OCI-LY7 (cell line): ENCODE measurements around the gene MAP3K7. TPM values are rescaled to one million over a fixed set of nuclear protein-coding genes. Genes with fewer than 3 reads are reported as not detected.

Experiments
- BruUV-seq: library from RNA; stranded (reverse); fragments of 400-500 nt; replicated peaks from 2 replicates; lab custom pipeline; 2021; lab: Mats Ljungman, UMichigan
- CTCF ChIA-PET: fragments of 300-600 bp; sonication (Branson Sonifier 250); formaldehyde crosslinking; loops from one replicate; lab custom pipeline; 2022; ENCODE audit warnings: antibody characterized with exemption; ENCODE audit not compliant: unreplicated experiment; lab: Charles Lee
- POLR2A ChIA-PET: fragments of 300-600 bp; sonication (Branson Sonifier 250); formaldehyde crosslinking; loops from one replicate; lab custom pipeline; 2022; ENCODE audit warnings: antibody characterized with exemption; lab: Charles Lee
- DNase-seq: peaks from one replicate; pipeline ENCODE4 v3.0.0-alpha.2; 2015; ENCODE audit warnings: low spot score
- H2AFZ ChIP-seq: fragments of 200-600 bp; sonication (generic), shearing (Covaris generic); 2 replicates; pipeline ENCODE4 v1.6.1; 2014; ENCODE audit warnings: mild to moderate bottlenecking, antibody characterized with exemption, low read length, moderate library complexity
- H3K27ac ChIP-seq: fragments of 200-600 bp; sonication (generic); 2 replicates; pipeline ENCODE4 v1.5.1; 2014; ENCODE audit warnings: mixed run types, low read depth, mild to moderate bottlenecking, moderate library complexity, low read length, inconsistent platforms; ENCODE audit not compliant: poor library complexity, severe bottlenecking
- H3K36me3 ChIP-seq: fragments of 200-600 bp; sonication (generic); 2 replicates; pipeline ENCODE4 v1.6.1; 2014; ENCODE audit warnings: mild to moderate bottlenecking, antibody characterized with exemption, low read length, moderate library complexity, mixed read lengths; ENCODE audit not compliant: insufficient read depth
- H3K4me1 ChIP-seq: fragments of 200-600 bp; sonication (generic); 2 replicates; pipeline ENCODE4 v1.5.1; 2014; ENCODE audit warnings: mild to moderate bottlenecking, low read length; ENCODE audit not compliant: insufficient read depth, poor library complexity, severe bottlenecking
- H3K4me2 ChIP-seq: fragments of 200-600 bp; sonication (generic); 2 replicates; pipeline ENCODE4 v1.6.1; 2014; ENCODE audit warnings: mild to moderate bottlenecking, low read length
- H3K4me3 ChIP-seq: fragments of 200-600 bp; sonication (generic); 2 replicates; pipeline ENCODE4 v1.5.1; 2014; ENCODE audit warnings: mild to moderate bottlenecking, low read depth, low read length; ENCODE audit not compliant: poor library complexity, severe bottlenecking
- H3K79me2 ChIP-seq: fragments of 200-600 bp; sonication (generic); 2 replicates; pipeline ENCODE4 v1.6.1; 2016; ENCODE audit warnings: low read depth, mild to moderate bottlenecking, low read length, moderate library complexity, mixed read lengths; ENCODE audit not compliant: insufficient read depth
- H3K9me2 ChIP-seq: fragments of 200-600 bp; sonication (generic); 2 replicates; pipeline ENCODE4 v1.6.1; 2016; ENCODE audit warnings: mild to moderate bottlenecking, low read length, mixed read lengths; ENCODE audit not compliant: insufficient read depth
- H3K9me3 ChIP-seq: fragments of 200-600 bp; sonication (generic); 2 replicates; pipeline ENCODE4 v1.6.1; 2014; ENCODE audit warnings: mild to moderate bottlenecking, mixed run types, low read length, mixed read lengths
- H4K20me1 ChIP-seq: fragments of 200-600 bp; sonication (generic); 2 replicates; pipeline ENCODE4 v1.6.1; 2014; ENCODE audit warnings: mild to moderate bottlenecking, antibody characterized with exemption, low read length, moderate library complexity, mixed read lengths; ENCODE audit not compliant: insufficient read depth
- CTCF ChIP-seq: fragments of 200-600 bp; sonication (generic); conservative IDR thresholded peaks from 2 replicates; pipeline ENCODE4 v1.5.1; 2014; ENCODE audit warnings: mild to moderate bottlenecking, antibody characterized with exemption, low read length, moderate library complexity, mixed read lengths
- EZH2phosphoT487 ChIP-seq: fragments of 200-600 bp; sonication (generic); IDR thresholded peaks from 2 replicates; pipeline ENCODE4 v1.6.1; 2018; ENCODE audit warnings: low read depth, borderline replicate concordance, mild to moderate bottlenecking, mixed run types, antibody characterized with exemption, low read length, moderate library complexity, mixed read lengths
- intact Hi-C: fragments of 100-400 bp; cut with micrococcal nuclease; formaldehyde crosslinking; loops from one replicate; pipeline ENCODE4 v1.10.0; 2022; ENCODE audit not compliant: unreplicated experiment
- total RNA-seq, 2 experiments: library from RNA; depleted of rRNA in 1 of 2; stranded (reverse); fragments of >200 nt in 1 of 2; shearing (Covaris generic) in 1 of 2; gene quantifications; 2 replicates each; pipeline ENCODE4 v1.2.3, GENCODE V29; 2014 to 2022

The MAP3K7 gene
- total RNA-seq, 2 experiments from 2014 or later: 29.5 to 45.7 TPM

- no peaks in the 10 kb centered on the region for H3K9me2 ChIP-seq
- ChIA-PET CTCF (no interaction called here), POLR2A (interaction anchor here (2.0 to 2.1 kb wide), 2 partner anchors 20 to 29 kb away, joined by 4 to 9 read pairs; no protein-coding TSS in a partner anchor)
- H2AFZ ChIP-seq: no peak overlapping the region
- TF ChIP-seq EZH2phosphoT487 (no peak), CTCF (no peak)
- H4K20me1 ChIP-seq: no peaks in the 10 kb centered on the region
- H3K4me3 ChIP-seq: no peak overlapping the region
- peaks cover 92% of the 10 kb centered on the region for H3K36me3 ChIP-seq
- no TSS peak for BruUV-seq
- H3K4me1 ChIP-seq: no peaks in the 10 kb centered on the region
- no peak overlapping the region for H3K4me2 ChIP-seq
- DNase-seq: no peak
- H3K9me3 ChIP-seq: no peaks in the 10 kb centered on the region
- H3K79me2 ChIP-seq: no peaks in the 10 kb centered on the region
- intact Hi-C loops: no loop called here
- H3K27ac ChIP-seq: no peak overlapping the region
These were observed 38.9 kb downstream of the MAP3K7 start for GRCh38 chr6:90547991-90548390.

DNA sequence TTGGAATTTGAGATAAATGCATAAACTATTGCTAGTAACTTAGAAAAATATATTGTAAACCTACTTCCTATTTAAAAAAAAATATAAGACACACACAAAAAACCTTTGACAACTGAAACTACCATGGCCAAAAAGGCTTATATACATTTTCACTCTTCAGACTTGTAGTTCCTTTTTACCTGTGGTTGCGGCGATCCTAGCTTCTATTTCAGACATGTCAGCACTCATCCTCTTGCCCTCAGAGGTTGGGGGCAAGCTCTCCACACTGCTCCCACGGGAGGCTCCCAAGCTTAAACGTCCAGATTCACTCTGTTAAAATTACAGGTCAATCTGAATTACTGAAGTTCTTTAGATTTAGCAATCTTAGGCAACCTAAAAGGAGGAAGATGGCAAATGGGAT lies 39.8 kb downstream of the MAP3K7 start:
- Histone ChIP-seq H4K20me1 (no peaks in the 10 kb centered on the region), H3K4me3 (no peak overlapping the region), H3K4me1 (no peaks in the 10 kb centered on the region), H3K9me3 (no peaks in the 10 kb centered on the region), H3K9me2 (no peaks in the 10 kb centered on the region), H3K36me3 (peaks cover 82% of the 10 kb centered on the region), H3K27ac (no peak overlapping the region), H3K4me2 (no peak overlapping the region), H2AFZ (no peak overlapping the region), H3K79me2 (no peaks in the 10 kb centered on the region)
- TF ChIP-seq EZH2phosphoT487 (no peak), CTCF (no peak)
- no peak for DNase-seq
- BruUV-seq: no TSS peak
- intact Hi-C loops: no loop called here
- CTCF ChIA-PET: no interaction called here
- POLR2A ChIA-PET: interaction anchor here (1.6 to 2.1 kb wide), 4 partner anchors 8 to 28 kb away, joined by 4 to 9 read pairs (median 6); no protein-coding TSS in a partner anchor

DNA sequence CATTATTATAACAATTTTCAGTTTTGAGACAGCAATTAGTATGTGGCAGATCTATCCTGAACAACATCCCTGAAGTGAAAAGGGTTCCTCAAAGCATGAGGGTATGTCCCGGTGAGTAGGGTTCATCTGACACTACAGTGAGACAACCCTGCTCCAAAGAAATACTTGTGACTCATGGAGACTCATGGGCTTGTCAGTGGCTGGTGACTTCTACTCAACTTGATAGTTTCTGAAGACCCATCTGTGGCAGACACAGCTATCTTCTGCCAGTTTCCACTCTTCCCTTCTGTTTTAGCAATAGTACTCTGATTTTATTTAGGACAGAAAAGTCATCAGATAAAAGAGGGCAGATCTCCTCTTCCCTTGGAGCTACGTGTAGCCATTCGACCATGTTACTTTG lies 41.4 kb downstream of the MAP3K7 start:
- Histone ChIP-seq H3K4me1 (no peaks in the 10 kb centered on the region), H3K9me2 (no peaks in the 10 kb centered on the region), H3K9me3 (no peaks in the 10 kb centered on the region), H3K4me2 (no peak overlapping the region), H2AFZ (no peak overlapping the region), H3K4me3 (no peak overlapping the region), H4K20me1 (no peaks in the 10 kb centered on the region), H3K79me2 (no peaks in the 10 kb centered on the region), H3K27ac (no peak overlapping the region), H3K36me3 (peaks cover 70% of the 10 kb centered on the region)
- no peak for TF ChIP-seq CTCF
- no peak for TF ChIP-seq EZH2phosphoT487
- intact Hi-C loops: no loop called here
- CTCF ChIA-PET: no interaction called here
- POLR2A ChIA-PET: interaction anchor here (0.7 to 1.9 kb wide), 4 partner anchors 8 to 42 kb away, joined by 3 to 8 read pairs (median 4); no protein-coding TSS in a partner anchor
- no peak for DNase-seq
- no TSS peak for BruUV-seq
